GM23338 (cell line): ENCODE results near the gene ZNF784.

ENCODE experiments used
- EZH2 ChIP-seq: fragments of 200-600 bp; sonication (generic); IDR thresholded peaks from one replicate; pipeline ENCODE4 v1.8.0; 2017; ENCODE audit warnings: antibody characterized with exemption, mild to moderate bottlenecking, low read depth; ENCODE audit not compliant: unreplicated experiment
- EZH2phosphoT487 ChIP-seq: fragments of 200-600 bp; sonication (generic); IDR thresholded peaks from one replicate; pipeline ENCODE4 v1.8.1; 2018; ENCODE audit warnings: antibody characterized with exemption; ENCODE audit not compliant: unreplicated experiment
- JUNB ChIP-seq: IDR thresholded peaks from one replicate; pipeline ENCODE4 v1.6.1; 2016; ENCODE audit warnings: antibody characterized with exemption; ENCODE audit not compliant: unreplicated experiment
- NANOG ChIP-seq: IDR thresholded peaks from 2 replicates; pipeline ENCODE4 v1.6.1; 2016; ENCODE audit warnings: antibody characterized with exemption, borderline replicate concordance
- POLR2AphosphoS5 ChIP-seq: IDR thresholded peaks from 2 replicates; pipeline ENCODE4 v1.6.1; 2016; ENCODE audit warnings: antibody characterized with exemption, low read depth
- STAT1 ChIP-seq: IDR thresholded peaks from one replicate; pipeline ENCODE4 v1.6.1; 2016; ENCODE audit warnings: antibody characterized with exemption; ENCODE audit not compliant: unreplicated experiment
- ZNF114 ChIP-seq: fragments of 250-450 bp; sonication (Bioruptor Pico); IDR thresholded peaks from 2 replicates; pipeline ENCODE4 v1.5.0; 2020; ENCODE audit warnings: mild to moderate bottlenecking, moderate library complexity
- ZNF331 ChIP-seq: fragments of 250-450 bp; sonication (Bioruptor Pico); IDR thresholded peaks from 2 replicates; pipeline ENCODE4 v1.5.0; 2020; ENCODE audit warnings: low read depth, mild to moderate bottlenecking, moderate library complexity
- TF ChIP-seq, protein P1 (sequence below), 2 experiments: fragments of 200-600 bp in 1 of 2; sonication (generic) in 1 of 2; conservative IDR thresholded peaks; 2 replicates each; pipeline versions ENCODE4 v1.5.1 to v1.6.1; 2016 to 2017; ENCODE audit warnings: antibody characterized with exemption in 2 of 2, low read depth in 2 of 2, mild to moderate bottlenecking in 2 of 2, moderate library complexity in 1 of 2
- TF ChIP-seq, protein P2 (sequence below): IDR thresholded peaks from one replicate; pipeline ENCODE4 v1.6.1; 2018; ENCODE audit warnings: antibody characterized with exemption; ENCODE audit not compliant: unreplicated experiment

DNA sequence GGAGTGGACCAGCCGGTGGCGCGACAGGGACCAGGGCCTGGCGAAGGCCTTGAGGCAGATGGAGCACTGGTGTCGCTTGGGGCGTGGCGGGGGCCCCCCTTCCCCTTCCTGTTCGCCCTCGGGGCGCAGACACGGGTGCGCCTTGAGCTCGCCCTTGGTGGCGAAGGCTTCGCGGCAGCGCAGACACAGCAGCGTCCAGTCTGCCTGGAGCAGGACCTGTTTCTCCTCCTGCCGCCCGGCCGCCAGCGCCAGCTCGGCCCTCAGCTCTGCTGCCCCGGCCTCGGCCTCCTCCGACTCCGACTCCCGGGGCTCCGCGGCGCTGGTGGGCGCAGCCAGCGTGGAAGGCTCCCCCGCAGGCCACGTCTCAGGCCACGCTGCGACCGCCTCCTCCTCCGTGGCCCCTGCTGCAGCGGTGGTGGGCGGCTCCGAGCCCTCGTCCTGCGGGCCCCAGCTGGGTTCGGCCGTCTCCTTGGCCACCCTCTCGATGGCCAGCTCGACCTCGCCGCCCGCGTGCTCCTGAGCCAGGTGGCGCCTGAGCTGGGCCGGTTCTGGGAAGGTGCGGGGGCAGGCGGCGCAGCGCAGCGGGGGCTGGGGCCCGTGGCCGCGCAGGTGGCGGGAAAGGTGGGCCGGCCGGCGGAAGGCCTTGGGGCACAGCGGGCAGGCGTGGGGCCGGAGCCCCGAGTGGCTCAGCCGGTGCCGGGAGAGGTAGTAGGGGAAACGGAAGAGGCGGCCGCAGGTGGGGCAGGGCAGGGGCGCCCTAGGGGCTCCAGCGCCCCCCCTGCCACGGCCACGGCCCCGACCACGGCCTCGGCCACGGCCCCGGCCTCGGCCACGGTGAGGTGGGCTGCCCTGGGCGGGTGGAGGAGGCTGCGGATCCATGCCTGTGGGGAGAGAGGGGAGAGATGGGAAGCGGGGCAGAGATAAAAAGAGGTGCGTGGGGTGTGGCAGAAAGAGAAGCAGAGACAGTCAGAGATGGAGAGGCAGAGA lies 45.3 kb downstream of the ZNF784 start:
- TF ChIP-seq, protein P1, sequence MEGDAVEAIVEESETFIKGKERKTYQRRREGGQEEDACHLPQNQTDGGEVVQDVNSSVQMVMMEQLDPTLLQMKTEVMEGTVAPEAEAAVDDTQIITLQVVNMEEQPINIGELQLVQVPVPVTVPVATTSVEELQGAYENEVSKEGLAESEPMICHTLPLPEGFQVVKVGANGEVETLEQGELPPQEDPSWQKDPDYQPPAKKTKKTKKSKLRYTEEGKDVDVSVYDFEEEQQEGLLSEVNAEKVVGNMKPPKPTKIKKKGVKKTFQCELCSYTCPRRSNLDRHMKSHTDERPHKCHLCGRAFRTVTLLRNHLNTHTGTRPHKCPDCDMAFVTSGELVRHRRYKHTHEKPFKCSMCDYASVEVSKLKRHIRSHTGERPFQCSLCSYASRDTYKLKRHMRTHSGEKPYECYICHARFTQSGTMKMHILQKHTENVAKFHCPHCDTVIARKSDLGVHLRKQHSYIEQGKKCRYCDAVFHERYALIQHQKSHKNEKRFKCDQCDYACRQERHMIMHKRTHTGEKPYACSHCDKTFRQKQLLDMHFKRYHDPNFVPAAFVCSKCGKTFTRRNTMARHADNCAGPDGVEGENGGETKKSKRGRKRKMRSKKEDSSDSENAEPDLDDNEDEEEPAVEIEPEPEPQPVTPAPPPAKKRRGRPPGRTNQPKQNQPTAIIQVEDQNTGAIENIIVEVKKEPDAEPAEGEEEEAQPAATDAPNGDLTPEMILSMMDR (conservative IDR thresholded peaks at IDR 0.05; ENCODE audit: low read depth in 2 of 2), result no peak
- no peak for TF ChIP-seq EZH2
- TF ChIP-seq, protein P2, sequence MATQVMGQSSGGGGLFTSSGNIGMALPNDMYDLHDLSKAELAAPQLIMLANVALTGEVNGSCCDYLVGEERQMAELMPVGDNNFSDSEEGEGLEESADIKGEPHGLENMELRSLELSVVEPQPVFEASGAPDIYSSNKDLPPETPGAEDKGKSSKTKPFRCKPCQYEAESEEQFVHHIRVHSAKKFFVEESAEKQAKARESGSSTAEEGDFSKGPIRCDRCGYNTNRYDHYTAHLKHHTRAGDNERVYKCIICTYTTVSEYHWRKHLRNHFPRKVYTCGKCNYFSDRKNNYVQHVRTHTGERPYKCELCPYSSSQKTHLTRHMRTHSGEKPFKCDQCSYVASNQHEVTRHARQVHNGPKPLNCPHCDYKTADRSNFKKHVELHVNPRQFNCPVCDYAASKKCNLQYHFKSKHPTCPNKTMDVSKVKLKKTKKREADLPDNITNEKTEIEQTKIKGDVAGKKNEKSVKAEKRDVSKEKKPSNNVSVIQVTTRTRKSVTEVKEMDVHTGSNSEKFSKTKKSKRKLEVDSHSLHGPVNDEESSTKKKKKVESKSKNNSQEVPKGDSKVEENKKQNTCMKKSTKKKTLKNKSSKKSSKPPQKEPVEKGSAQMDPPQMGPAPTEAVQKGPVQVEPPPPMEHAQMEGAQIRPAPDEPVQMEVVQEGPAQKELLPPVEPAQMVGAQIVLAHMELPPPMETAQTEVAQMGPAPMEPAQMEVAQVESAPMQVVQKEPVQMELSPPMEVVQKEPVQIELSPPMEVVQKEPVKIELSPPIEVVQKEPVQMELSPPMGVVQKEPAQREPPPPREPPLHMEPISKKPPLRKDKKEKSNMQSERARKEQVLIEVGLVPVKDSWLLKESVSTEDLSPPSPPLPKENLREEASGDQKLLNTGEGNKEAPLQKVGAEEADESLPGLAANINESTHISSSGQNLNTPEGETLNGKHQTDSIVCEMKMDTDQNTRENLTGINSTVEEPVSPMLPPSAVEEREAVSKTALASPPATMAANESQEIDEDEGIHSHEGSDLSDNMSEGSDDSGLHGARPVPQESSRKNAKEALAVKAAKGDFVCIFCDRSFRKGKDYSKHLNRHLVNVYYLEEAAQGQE, result no peak
- TF ChIP-seq NANOG, result no peak
- no peak for TF ChIP-seq JUNB
- TF ChIP-seq ZNF114 (CRISPR knock-in tag), result no peak
- no peak for TF ChIP-seq EZH2phosphoT487
- TF ChIP-seq POLR2AphosphoS5, result no peak
- TF ChIP-seq STAT1, result no peak
- TF ChIP-seq ZNF331 (CRISPR knock-in tag), result no peak
